K562 (cell line): Measurements from ENCODE around the gene CUEDC2. TPM values are rescaled to one million over a fixed set of nuclear protein-coding genes. Genes with fewer than 3 reads are reported as not detected.

ENCODE experiments used
- BACH1 ChIP-seq: fragments of 200-800 bp; sonication (Bioruptor generic); IDR thresholded peaks from 2 replicates; pipeline ENCODE4 v1.6.1; 2016; ENCODE audit warnings: missing genetic modification characterization, missing compliant biosample characterization
- BCOR ChIP-seq: fragments of 450-650 bp; IDR thresholded peaks from 2 replicates; pipeline ENCODE4 v1.6.1; 2016
- CTBP1 ChIP-seq: fragments of 450-650 bp; IDR thresholded peaks from 2 replicates; pipeline ENCODE4 v1.6.1; 2016; ENCODE audit warnings: borderline replicate concordance
- CTCF ChIP-seq, 3 experiments: IDR thresholded peaks in 2 of 3; conservative IDR thresholded peaks in 1 of 3; 2 replicates each; pipeline ENCODE4 v1.5.1; 2011 to 2012; ENCODE audit warnings: low read length in 3 of 3, mild to moderate bottlenecking in 3 of 3, control low read depth in 2 of 3, improper control_type of control experiment in 1 of 3, inconsistent platforms in 1 of 3, low read depth in 1 of 3, mixed read lengths in 1 of 3, moderate library complexity in 1 of 3; ENCODE audit not compliant: insufficient read depth in 2 of 3
- CTCFL ChIP-seq: IDR thresholded peaks from 2 replicates; pipeline ENCODE4 v1.6.1; 2011; ENCODE audit warnings: borderline replicate concordance, low read depth, mild to moderate bottlenecking, moderate library complexity, low read length; ENCODE audit not compliant: insufficient read depth, poor library complexity, severe bottlenecking
- L3MBTL2 ChIP-seq: fragments of 450-650 bp; IDR thresholded peaks from 2 replicates; pipeline ENCODE4 v1.6.1; 2016; ENCODE audit warnings: mild to moderate bottlenecking, moderate library complexity
- MNT ChIP-seq, 2 experiments: fragments of 450-650 bp; conservative IDR thresholded peaks; 2 replicates each; pipeline ENCODE4 v1.6.1; 2017; ENCODE audit warnings: mild to moderate bottlenecking in 2 of 2, moderate library complexity in 2 of 2
- NFE2 ChIP-seq: IDR thresholded peaks from 2 replicates; pipeline ENCODE4 v1.6.1; 2014; ENCODE audit warnings: antibody characterized with exemption, low read depth
- PATZ1 ChIP-seq: fragments of 250-450 bp; sonication (Bioruptor Pico); IDR thresholded peaks from 2 replicates; pipeline ENCODE4 v1.5.0; 2020; ENCODE audit warnings: mild to moderate bottlenecking, borderline replicate concordance
- TSC22D4 ChIP-seq: fragments of 450-650 bp; IDR thresholded peaks from 2 replicates; pipeline ENCODE4 v1.6.1; 2016; ENCODE audit warnings: missing genetic modification characterization, missing biosample characterization, control low read depth
- ZBTB33 ChIP-seq: sonication (generic); formaldehyde crosslinking; IDR thresholded peaks from 2 replicates; pipeline ENCODE4 v1.8.1; 2023; ENCODE audit warnings: mild to moderate bottlenecking, missing genetic modification reagents
- ZFP1 ChIP-seq: fragments of 450-650 bp; formaldehyde crosslinking; IDR thresholded peaks from 2 replicates; pipeline ENCODE4 v1.4.0; 2020; ENCODE audit warnings: mild to moderate bottlenecking, mixed read lengths
- ZNF282 ChIP-seq: sonication (generic); formaldehyde crosslinking; IDR thresholded peaks from 2 replicates; pipeline ENCODE4 v1.8.1; 2023; ENCODE audit warnings: missing genetic modification reagents
- ZNF740 ChIP-seq, 3 experiments: fragments of 200-800 bp in 1 of 3; sonication (Bioruptor generic) in 1 of 3; sonication (generic) in 1 of 3; formaldehyde crosslinking in 1 of 3; IDR thresholded peaks; 2 replicates each; pipeline versions ENCODE4 v1.6.1 to v1.8.0; 2016 to 2022; ENCODE audit warnings: mild to moderate bottlenecking in 2 of 3, missing compliant biosample characterization in 2 of 3, missing genetic modification characterization in 2 of 3, missing genetic modification reagents in 1 of 3
- polyA plus RNA-seq, 8 experiments: library from polyadenylated mRNA; depleted of rRNA in 4 of 8; stranded (reverse) in 5 of 8; unstranded in 3 of 8; fragments of >200 nt; fragmentation: Nextera tagmentation in 2 of 8; fragmentation: Illumina TruSeq in 1 of 8; extraction: Ambion mirVana in 2 of 8; extraction: Trizol in 1 of 8; gene quantifications; 2 replicates each; pipeline versions ENCODE4 v1.2.1 to v1.2.3, GENCODE V29; 2011 to 2014; ENCODE audit warnings: inconsistent platforms in 1 of 8, missing spikeins in 1 of 8
- total RNA-seq, 7 experiments: library from RNA; depleted of rRNA in 6 of 7; stranded (reverse); fragments of >200 nt in 6 of 7; fragmentation: Illumina TruSeq in 2 of 7; extraction: Trizol in 2 of 7; gene quantifications; 2 replicates each; pipeline versions ENCODE4 v1.2.1 to v1.2.3, GENCODE V29; 2011 to 2021; ENCODE audit warnings: low replicate concordance in 1 of 7

Gene CUEDC2
- total and polyA plus RNA-seq, 9 of the 15 experiments (the other 6 are each of a cell fraction or from before 2014, with no cell fraction given) = 8.5 to 48.9 (median 27.4) TPM

GRCh38 chr10:102393411-102394078 lies 38.8 kb downstream of the CUEDC2 start (continued):
- no peak for TF ChIP-seq L3MBTL2
- TF ChIP-seq CTCF (IDR thresholded peaks at IDR 0.05 in 2 of 3, conservative IDR thresholded peaks at IDR 0.05 in 1 of 3; ENCODE audit: insufficient read depth in 2 of 3, low read depth in 1 of 3, low read length in 3 of 3) = peak in 2 of 3 experiments; percentile 82; a peak in 5 of 6 replicates
- no peak for TF ChIP-seq ZNF282 (CRISPR knock-in tag)
- TF ChIP-seq MNT (conservative IDR thresholded peaks at IDR 0.05) = no peak
- TF ChIP-seq ZNF740 (CRISPR knock-in tag; IDR thresholded peaks at IDR 0.05) = no peak
- TF ChIP-seq ZNF740 (tag; IDR thresholded peaks at IDR 0.05) = no peak
- TF ChIP-seq CTCFL = peak; percentile 73
- no peak for TF ChIP-seq TSC22D4 (tag)
- no peak for TF ChIP-seq BACH1 (tag)
- no peak for TF ChIP-seq NFE2
- no peak for TF ChIP-seq ZBTB33 (CRISPR knock-in tag)
- TF ChIP-seq CTBP1 = no peak
- TF ChIP-seq ZFP1 (CRISPR knock-in tag) = no peak
- no peak for TF ChIP-seq PATZ1 (CRISPR knock-in tag)
- no peak for TF ChIP-seq BCOR
